Retinal pigment epithelial cell (primary cell): ENCODE results near the gene DST.

Experiments used
- DNase-seq: peaks from one replicate; pipeline ENCODE4 v3.0.0-alpha.2; 2010; ENCODE audit warnings: low read depth
- H3K4me3 ChIP-seq: 2 replicates; pipeline ENCODE4 v1.5.1; 2011; ENCODE audit warnings: mild to moderate bottlenecking, low read length, control low read depth, moderate library complexity
- CTCF ChIP-seq: conservative IDR thresholded peaks from 2 replicates; pipeline ENCODE4 v1.5.1; 2011; ENCODE audit warnings: low read depth, low read length, control low read depth, inconsistent platforms

DST gene

GRCh38 chr6:56416247-56416646 is 226.4 kb downstream of the DST start:
- TF ChIP-seq CTCF: no peak
- DNase-seq: no peak
- H3K4me3 ChIP-seq: no peak overlapping the region

- H3K4me3 ChIP-seq: no peak overlapping the region
- TF ChIP-seq CTCF: no peak
- no peak for DNase-seq
Measured at GRCh38 chr6:56408976-56409375, 233.7 kb downstream of the DST start.
